SK-N-SH (cell line): Measurements from ENCODE around the gene ADORA2A. TPM values are rescaled to one million over a fixed set of nuclear protein-coding genes. Genes with fewer than 3 reads are reported as not detected.
A peak's percentile ranks its signal among the peaks of the same experiment; 100 is the strongest.

Experiments
- CTCF ChIA-PET: fragments of 300-600, 350-600 bp; formaldehyde crosslinking; extraction: SDS; loops from one replicate; lab custom pipeline; 2021; lab: Yijun Ruan, JAX
- POLR2A ChIA-PET: fragments of 350-600 bp; sonication (Branson Sonifier 250); formaldehyde crosslinking; extraction: SDS; loops from one replicate; lab custom pipeline; 2020; ENCODE audit warnings: antibody characterized with exemption, inconsistent platforms; lab: Yijun Ruan, JAX
- DNase-seq: peaks from one replicate; pipeline ENCODE4 v3.0.0; 2012
- H2AFZ ChIP-seq: fragments of 200-600 bp; sonication (generic); 2 replicates; pipeline ENCODE4 v1.8.1; 2016; ENCODE audit warnings: antibody characterized with exemption, mild to moderate bottlenecking, low read depth
- H3F3A ChIP-seq: fragments of 200-600 bp; sonication (generic); replicated peaks from 2 replicates; pipeline ENCODE3; 2016; ENCODE audit warnings: antibody characterized with exemption, mild to moderate bottlenecking; ENCODE audit not compliant: insufficient read depth
- H3K27ac ChIP-seq, 2 experiments: fragments of 200-500 bp in 1 of 2; fragments of 200-600 bp in 1 of 2; sonication (Bioruptor generic) in 1 of 2; sonication (generic), shearing (Covaris generic) in 1 of 2; 2 replicates each; pipeline versions ENCODE4 v1.5.1 to v1.6.1; 2014 to 2016; ENCODE audit warnings: low read depth in 2 of 2, inconsistent platforms in 1 of 2, low read length in 1 of 2, mild to moderate bottlenecking in 1 of 2, mixed read lengths in 1 of 2
- H3K27me3 ChIP-seq: fragments of 200-600 bp; sonication (generic), shearing (Covaris generic); 2 replicates; pipeline ENCODE4 v1.6.1; 2016; ENCODE audit warnings: mixed run types; ENCODE audit not compliant: insufficient read depth
- H3K36me3 ChIP-seq, 2 experiments: fragments of 200-500 bp in 1 of 2; fragments of 200-600 bp in 1 of 2; sonication (Bioruptor generic) in 1 of 2; sonication (generic) in 1 of 2; replicated peaks in 1 of 2; 2 replicates each; pipeline versions ENCODE3 to v1.5.1; 2014 to 2016; ENCODE audit warnings: low read length in 1 of 2, mild to moderate bottlenecking in 1 of 2; ENCODE audit not compliant: insufficient read depth in 2 of 2, control insufficient read depth in 1 of 2
- H3K4me1 ChIP-seq, 2 experiments: fragments of 200-500 bp in 1 of 2; fragments of 200-600 bp in 1 of 2; sonication (Bioruptor generic) in 1 of 2; sonication (generic), shearing (Covaris generic) in 1 of 2; 2 replicates each; pipeline versions ENCODE4 v1.5.1 to v1.6.1; 2014 to 2016; ENCODE audit warnings: low read depth in 1 of 2, low read length in 1 of 2, mixed run types in 1 of 2; ENCODE audit not compliant: insufficient read depth in 2 of 2, control insufficient read depth in 1 of 2
- H3K4me2 ChIP-seq: fragments of 200-600 bp; sonication (generic), shearing (Covaris generic); 2 replicates; pipeline ENCODE4 v1.6.1; 2017; ENCODE audit warnings: mixed run types
- H3K4me3 ChIP-seq, 2 experiments: fragments of 200-500 bp in 1 of 2; fragments of 200-600 bp in 1 of 2; sonication (Bioruptor generic) in 1 of 2; sonication (generic), shearing (Covaris generic) in 1 of 2; 2 replicates each; pipeline versions ENCODE4 v1.5.1 to v1.8.1; 2014 to 2016; ENCODE audit warnings: low read depth in 2 of 2, inconsistent platforms in 1 of 2, low read length in 1 of 2, mild to moderate bottlenecking in 1 of 2, mixed read lengths in 1 of 2, moderate library complexity in 1 of 2
- H3K79me2 ChIP-seq: fragments of 200-600 bp; sonication (generic); 2 replicates; pipeline ENCODE4 v1.8.1; 2017; ENCODE audit warnings: mild to moderate bottlenecking; ENCODE audit not compliant: insufficient read depth
- H3K9ac ChIP-seq: fragments of 200-600 bp; sonication (generic); 2 replicates; pipeline ENCODE4 v1.6.1; 2017; ENCODE audit warnings: mixed run types
- H3K9me2 ChIP-seq: fragments of 200-600 bp; sonication (generic); 2 replicates; pipeline ENCODE4 v1.6.1; 2017; ENCODE audit warnings: mixed run types
- H3K9me3 ChIP-seq: fragments of 200-600 bp; sonication (generic); 2 replicates; pipeline ENCODE4 v1.6.1; 2017; ENCODE audit warnings: mixed run types, mild to moderate bottlenecking, moderate library complexity
- H4K20me1 ChIP-seq: fragments of 200-600 bp; sonication (generic); 2 replicates; pipeline ENCODE4 v1.6.1; 2017; ENCODE audit warnings: mild to moderate bottlenecking, mixed run types; ENCODE audit not compliant: insufficient read depth
- CHD2 ChIP-seq: fragments of 150-350 bp; IDR thresholded peaks from 2 replicates; pipeline ENCODE4 v1.6.1; 2018; ENCODE audit warnings: low read length; ENCODE audit not compliant: partially characterized antibody
- CTCF ChIP-seq: fragments of 200-600 bp; sonication (generic); IDR thresholded peaks from 2 replicates; pipeline ENCODE4 v1.6.1; 2017; ENCODE audit warnings: antibody characterized with exemption, mild to moderate bottlenecking, moderate library complexity
- ELF1 ChIP-seq: IDR thresholded peaks from 2 replicates; pipeline ENCODE4 v1.4.0; 2012
- FOSL2 ChIP-seq: IDR thresholded peaks from 2 replicates; pipeline ENCODE4 v1.4.0; 2012; ENCODE audit warnings: low read depth, mild to moderate bottlenecking, moderate library complexity, borderline replicate concordance
- FOXJ3 ChIP-seq: sonication (generic); formaldehyde crosslinking; IDR thresholded peaks from 2 replicates; pipeline ENCODE4 v1.5.1; 2020; ENCODE audit warnings: mild to moderate bottlenecking, missing genetic modification reagents
- IRF3 ChIP-seq: fragments of 150-350 bp; IDR thresholded peaks from 2 replicates; pipeline ENCODE4 v1.6.1; 2016; ENCODE audit warnings: mild to moderate bottlenecking, low read depth, low read length
- JUND ChIP-seq: IDR thresholded peaks from 2 replicates; pipeline ENCODE4 v1.4.0; 2012
- MAX ChIP-seq: IDR thresholded peaks from 2 replicates; pipeline ENCODE4 v1.4.0; 2012; ENCODE audit warnings: low read depth
- NRF1 ChIP-seq: IDR thresholded peaks from 2 replicates; pipeline ENCODE4 v1.6.1; 2012; ENCODE audit warnings: low read depth, mild to moderate bottlenecking, low read length
- POLR2AphosphoS5 ChIP-seq: IDR thresholded peaks from 2 replicates; pipeline ENCODE4 v1.6.1; 2012; ENCODE audit warnings: low read depth, low read length
- RCOR1 ChIP-seq: fragments of 150-350 bp; IDR thresholded peaks from 2 replicates; pipeline ENCODE4 v1.6.1; 2017; ENCODE audit warnings: antibody characterized with exemption, low read length
- RFX5 ChIP-seq: IDR thresholded peaks from 2 replicates; pipeline ENCODE4 v1.6.1; 2012; ENCODE audit warnings: mild to moderate bottlenecking, improper control_type of control experiment, low read length
- RXRA ChIP-seq: IDR thresholded peaks from 2 replicates; pipeline ENCODE4 v1.4.0; 2012; ENCODE audit warnings: low read depth, mild to moderate bottlenecking, borderline replicate concordance
- TCF12 ChIP-seq: IDR thresholded peaks from 2 replicates; pipeline ENCODE4 v1.4.0; 2012
- TEAD4 ChIP-seq: IDR thresholded peaks from 2 replicates; pipeline ENCODE4 v1.4.0; 2012; ENCODE audit warnings: mild to moderate bottlenecking, borderline replicate concordance; ENCODE audit not compliant: insufficient read depth
- WGBS: methylation state at CpG from one replicate; pipeline ENCODE4 v1.1.6; 2017; ENCODE audit warnings: low lambda C conversion rate; 5-methylcytosine and 5-hydroxymethylcytosine counted together
- polyA plus RNA-seq, 3 experiments: library from polyadenylated mRNA; depleted of rRNA; stranded (reverse); fragments of >200 nt; gene quantifications; 2 replicates each; pipeline ENCODE4 v1.2.3, GENCODE V29; 2012

ADORA2A gene
- polyA plus RNA-seq, 1 of the 3 experiments (the other 2 are of a cell fraction): 9.3 TPM

- no peak for TF ChIP-seq POLR2AphosphoS5
- TF ChIP-seq TCF12: no peak
Observed at GRCh38 chr22:24426436-24426835, 963 bp upstream of the ADORA2A start (continued).

GRCh38 chr22:24426851-24427499, 424 bp upstream of the ADORA2A start:
- no peaks in the 10 kb centered on the region for H3K9me3 ChIP-seq

GRCh38 chr22:24428751-24429410, 1.5 kb downstream of the ADORA2A start:
- Histone ChIP-seq H3K4me3 (no peak overlapping the region; a peak in 1 of 4 replicates), H3K4me2 (no peak overlapping the region), H3K9me2 (no peaks in the 10 kb centered on the region), H3K36me3 (no peaks in the 10 kb centered on the region), H3F3A (no peaks in the 10 kb centered on the region), H3K9ac (no peak overlapping the region), H3K4me1 (peaks cover 9 to 89% of the 10 kb centered on the region in 2 experiments; a peak in 3 of 4 replicates), H3K27me3 (no peaks in the 10 kb centered on the region), H3K27ac (peak overlapping the region in 1 of 2 experiments; percentile 89; a peak in 2 of 4 replicates), H4K20me1 (no peaks in the 10 kb centered on the region), H3K79me2 (no peaks in the 10 kb centered on the region), H2AFZ (no peak overlapping the region), H3K9me3 (no peaks in the 10 kb centered on the region)
- CTCF ChIA-PET: interaction anchor here (0.9 to 5.5 kb wide), 7 partner anchors 8 to 97 kb away, joined by 3 to 46 read pairs (median 4); no protein-coding TSS in a partner anchor
- DNase-seq: peak; percentile 59
- TF ChIP-seq MAX: no peak
- TF ChIP-seq RCOR1: no peak
- TF ChIP-seq FOSL2: no peak
- no peak for TF ChIP-seq RXRA
- no peak for TF ChIP-seq NRF1
- no peak for TF ChIP-seq JUND
- no peak for TF ChIP-seq RFX5
- no peak for TF ChIP-seq FOXJ3 (CRISPR knock-in tag)
- no peak for TF ChIP-seq POLR2AphosphoS5
- no peak for TF ChIP-seq IRF3
- TF ChIP-seq CHD2: no peak
- TF ChIP-seq ELF1: no peak
- TF ChIP-seq CTCF: no peak
- TF ChIP-seq TEAD4: no peak
- 89% methylated on average over 11 of the region's 11 CpGs for WGBS
- POLR2A ChIA-PET: interaction anchor here (1.2 kb wide), 1 partner anchor 14 kb away, joined by 3 read pairs; no protein-coding TSS in a partner anchor

More at GRCh38 chr22:24426851-24427499, 424 bp upstream of the ADORA2A start:
- no peak overlapping the region for H2AFZ ChIP-seq
- H3K27ac ChIP-seq: peak overlapping the region in 1 of 2 experiments; percentile 89; a peak in 1 of 4 replicates
- no peak overlapping the region; a peak in 1 of 4 replicates for H3K4me3 ChIP-seq
- H3K9ac ChIP-seq: no peak overlapping the region
- H3K4me1 ChIP-seq: peaks cover 4 to 78% of the 10 kb centered on the region in 2 experiments; a peak in 2 of 4 replicates
- 93% methylated on average over 11 of the region's 19 CpGs for WGBS
- no peaks in the 10 kb centered on the region for H3K9me2 ChIP-seq
- no peaks in the 10 kb centered on the region for H3K79me2 ChIP-seq
- H3F3A ChIP-seq: no peaks in the 10 kb centered on the region
- H3K4me2 ChIP-seq: no peak overlapping the region
- TF ChIP-seq FOXJ3 (CRISPR knock-in tag): no peak
- no peaks in the 10 kb centered on the region for H3K36me3 ChIP-seq
- ChIA-PET POLR2A (interaction anchor here (0.6 to 2.1 kb wide), 9 partner anchors 8 to 117 kb away, joined by 3 to 6 read pairs (median 4); no protein-coding TSS in a partner anchor), CTCF (interaction anchor here (0.9 to 5.5 kb wide), 5 partner anchors 10 to 103 kb away, joined by 3 to 46 read pairs (median 4); no protein-coding TSS in a partner anchor)
- H4K20me1 ChIP-seq: no peaks in the 10 kb centered on the region
- DNase-seq: no peak
- no peaks in the 10 kb centered on the region for H3K27me3 ChIP-seq
